Testis (tissue), 2 donors: ENCODE results near the gene CD300LD.

ENCODE experiments used
- POLR2A ChIP-seq: fragments of 450-650 bp; IDR thresholded peaks from one replicate; pipeline ENCODE4 v1.6.1; 2017; ENCODE audit warnings: antibody characterized with exemption, mild to moderate bottlenecking, moderate library complexity
- TF ChIP-seq, protein P1 (sequence below), 3 experiments: fragments of 450-650 bp in 2 of 3; fragments of 200-600 bp in 1 of 3; sonication (generic) in 1 of 3; IDR thresholded peaks; one replicate each; pipeline ENCODE4 v1.5.1; 2016 to 2019; ENCODE audit warnings: antibody characterized with exemption in 3 of 3, mild to moderate bottlenecking in 2 of 3, moderate library complexity in 1 of 3

DNA sequence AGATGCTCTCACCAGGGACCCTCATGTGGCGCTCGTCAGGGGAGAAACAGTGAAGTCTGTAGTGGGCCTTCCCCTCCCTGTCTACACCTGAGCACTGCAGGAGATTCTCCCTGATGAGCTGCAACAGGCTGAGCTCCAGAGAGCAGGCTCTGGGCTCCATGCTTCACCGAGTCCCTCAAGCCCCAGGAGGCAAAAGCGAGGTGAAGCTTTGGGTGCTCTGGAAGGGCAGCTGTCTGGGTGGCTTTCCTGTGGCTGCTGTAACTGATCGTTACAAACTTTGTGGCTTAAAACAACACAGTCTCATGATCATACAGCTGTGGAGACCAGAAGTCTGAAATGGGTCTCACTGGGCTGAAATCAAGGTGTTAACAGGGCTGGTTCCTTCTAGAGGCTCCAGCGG lies 12.1 kb upstream of the CD300LD start:
- no peak for TF ChIP-seq POLR2A
- TF ChIP-seq, protein P1, sequence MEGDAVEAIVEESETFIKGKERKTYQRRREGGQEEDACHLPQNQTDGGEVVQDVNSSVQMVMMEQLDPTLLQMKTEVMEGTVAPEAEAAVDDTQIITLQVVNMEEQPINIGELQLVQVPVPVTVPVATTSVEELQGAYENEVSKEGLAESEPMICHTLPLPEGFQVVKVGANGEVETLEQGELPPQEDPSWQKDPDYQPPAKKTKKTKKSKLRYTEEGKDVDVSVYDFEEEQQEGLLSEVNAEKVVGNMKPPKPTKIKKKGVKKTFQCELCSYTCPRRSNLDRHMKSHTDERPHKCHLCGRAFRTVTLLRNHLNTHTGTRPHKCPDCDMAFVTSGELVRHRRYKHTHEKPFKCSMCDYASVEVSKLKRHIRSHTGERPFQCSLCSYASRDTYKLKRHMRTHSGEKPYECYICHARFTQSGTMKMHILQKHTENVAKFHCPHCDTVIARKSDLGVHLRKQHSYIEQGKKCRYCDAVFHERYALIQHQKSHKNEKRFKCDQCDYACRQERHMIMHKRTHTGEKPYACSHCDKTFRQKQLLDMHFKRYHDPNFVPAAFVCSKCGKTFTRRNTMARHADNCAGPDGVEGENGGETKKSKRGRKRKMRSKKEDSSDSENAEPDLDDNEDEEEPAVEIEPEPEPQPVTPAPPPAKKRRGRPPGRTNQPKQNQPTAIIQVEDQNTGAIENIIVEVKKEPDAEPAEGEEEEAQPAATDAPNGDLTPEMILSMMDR (IDR thresholded peaks at IDR 0.05), result no peak
